Stimulated activated CD4-positive, alpha-beta T cell treated with anti-CD3 and anti-CD28 coated beads, Interleukin-4, amount 100 ng/mL, for 48 hours (primary cell): ENCODE results near the gene ANAPC10.
"Not testable (repeated sequence)": the region's sequence is repeated elsewhere in the genome, so short reads cannot be mapped to it uniquely, and the experiment has no call there.

Source experiments
- DNase-seq, 2 donors: peaks; one replicate each; pipeline ENCODE4 v3.0.0-alpha.2; 2020; ENCODE audit warnings: low read depth in 2 of 2

Gene ANAPC10

GRCh38 chr4:145010315-145010714 lies 87.7 kb downstream of the ANAPC10 start:
- DNase-seq = not testable (repeated sequence)

GRCh38 chr4:145003675-145004074 lies 94.3 kb downstream of the ANAPC10 start:
- no peak for DNase-seq

- no peak for DNase-seq
Observed at GRCh38 chr4:145001635-145002034, 96.4 kb downstream of the ANAPC10 start.

- DNase-seq = not testable (repeated sequence)
Observed at GRCh38 chr4:145000656-145001055, 97.3 kb downstream of the ANAPC10 start.

GRCh38 chr4:144989306-144989705 lies 108.7 kb downstream of the ANAPC10 start:
- no peak for DNase-seq

- DNase-seq = no peak
Observed at GRCh38 chr4:144985531-144985930, 112.5 kb downstream of the ANAPC10 start.

- no peak for DNase-seq
Observed at GRCh38 chr4:144985014-144985413, 113.0 kb downstream of the ANAPC10 start.

- no peak for DNase-seq
Observed at GRCh38 chr4:144984241-144984640, 113.8 kb downstream of the ANAPC10 start.

GRCh38 chr4:144975718-144976117 lies 122.3 kb downstream of the ANAPC10 start:
- no peak for DNase-seq

GRCh38 chr4:144970597-144970996 lies 127.4 kb downstream of the ANAPC10 start:
- DNase-seq = no peak

GRCh38 chr4:144969821-144970220 lies 128.2 kb downstream of the ANAPC10 start:
- DNase-seq = no peak

- no peak for DNase-seq
Observed at GRCh38 chr4:144968606-144969005, 129.4 kb downstream of the ANAPC10 start.

GRCh38 chr4:144967161-144967560 lies 130.8 kb downstream of the ANAPC10 start:
- DNase-seq = no peak

- no peak for DNase-seq
Observed at GRCh38 chr4:144962300-144962699, 135.7 kb downstream of the ANAPC10 start.

- DNase-seq = no peak
Observed at GRCh38 chr4:144955104-144955503, 142.9 kb downstream of the ANAPC10 start.

- no peak for DNase-seq
Observed at GRCh38 chr4:144954230-144954629, 143.8 kb downstream of the ANAPC10 start.

- no peak for DNase-seq
Observed at GRCh38 chr4:144948421-144948820, 149.6 kb downstream of the ANAPC10 start.

GRCh38 chr4:144948009-144948408 lies 150.0 kb downstream of the ANAPC10 start:
- DNase-seq = no peak
